Measurements from ENCODE around the gene SFT2D1. TPM values are rescaled to one million over a fixed set of nuclear protein-coding genes. Genes with fewer than 3 reads are reported as not detected.
"Not testable (repeated sequence)": the region's sequence is repeated elsewhere in the genome, so short reads cannot be mapped to it uniquely, and the experiment has no call there.

SFT2D1 gene
- total RNA-seq, 4 donors from 2014 or later = 21.4 to 32.2 (median 26.1) TPM

GRCh38 chr6:166365221-166365620, 22.9 kb upstream of the SFT2D1 start:
- H3K27ac ChIP-seq = peak overlapping the region; percentile 15 to 78 (median 76)
- 16 to 19% methylated on average over 2 of the region's 2 CpGs for WGBS, 2 donors (ENCODE audit: low coverage in 1 of 2)
- ATAC-seq = peak; percentile 38
- H3K4me1 ChIP-seq = peaks cover 0 to 26% (median 5%) of the 10 kb centered on the region in 3 donors
- peaks cover 0 to 56% of the 10 kb centered on the region in 2 donors for H3K36me3 ChIP-seq
- no peaks in the 10 kb centered on the region for H3K27me3 ChIP-seq
- TF ChIP-seq CTCF (IDR thresholded peaks at IDR 0.05) (no peak), POLR2A (IDR thresholded peaks at IDR 0.05) (no peak), POLR2AphosphoS5 (IDR thresholded peaks at IDR 0.05) (no peak), EP300 (IDR thresholded peaks at IDR 0.05) (no peak)
- H3K4me3 ChIP-seq = no peak overlapping the region
- no peaks in the 10 kb centered on the region for H3K9me3 ChIP-seq

GRCh38 chr6:166364456-166364855, 22.1 kb upstream of the SFT2D1 start:
- H3K9me3 ChIP-seq = no peaks in the 10 kb centered on the region
- H3K4me1 ChIP-seq = peaks cover 0 to 26% (median 5%) of the 10 kb centered on the region in 3 donors
- TF ChIP-seq POLR2A (IDR thresholded peaks at IDR 0.05) (no peak), EP300 (IDR thresholded peaks at IDR 0.05) (no peak), POLR2AphosphoS5 (IDR thresholded peaks at IDR 0.05) (peak; percentile 8)
- H3K36me3 ChIP-seq = peaks cover 0 to 53% of the 10 kb centered on the region in 2 donors
- H3K27ac ChIP-seq = peak overlapping the region in 3 of 4 donors; percentile 74 to 78 (median 77)
- WGBS, 2 donors (ENCODE audit: low coverage in 1 of 2) = 32 to 49% methylated on average over 4 to 7 of the region's 7 CpGs
- ATAC-seq = peak; percentile 75
- no peak overlapping the region for H3K4me3 ChIP-seq
- no peaks in the 10 kb centered on the region for H3K27me3 ChIP-seq

- Histone ChIP-seq H3K36me3 (peaks cover 0 to 48% of the 10 kb centered on the region in 2 donors), H3K4me1 (peaks cover 0 to 26% (median 5%) of the 10 kb centered on the region in 3 donors), H3K27ac (peak overlapping the region in 1 of 4 donors; percentile 77)
- 100% methylated on average over 1 to 3 of the region's 4 CpGs for WGBS, 2 donors (ENCODE audit: low coverage in 1 of 2)
- H3K9me3 ChIP-seq, H3K27me3 ChIP-seq, H3K4me3 ChIP-seq, ATAC-seq: not testable (repeated sequence)
These were observed 20.1 kb upstream of the SFT2D1 start for GRCh38 chr6:166362427-166362826.

GRCh38 chr6:166361077-166361429, 18.7 kb upstream of the SFT2D1 start:
- Histone ChIP-seq H3K4me1 (peaks cover 0 to 26% (median 5%) of the 10 kb centered on the region in 3 donors), H3K27ac (no peak overlapping the region), H3K4me3 (no peak overlapping the region), H3K27me3 (no peaks in the 10 kb centered on the region), H3K36me3 (peaks cover 0 to 39% of the 10 kb centered on the region in 2 donors), H3K9me3 (no peaks in the 10 kb centered on the region)
- ATAC-seq = no peak
- 67 to 85% methylated on average over 1 to 3 of the region's 3 CpGs for WGBS, 2 donors (ENCODE audit: low coverage in 1 of 2)
- TF ChIP-seq POLR2A (IDR thresholded peaks at IDR 0.05) (no peak), EP300 (IDR thresholded peaks at IDR 0.05) (no peak), POLR2AphosphoS5 (IDR thresholded peaks at IDR 0.05) (no peak), CTCF (IDR thresholded peaks at IDR 0.05) (no peak)

- Histone ChIP-seq H3K36me3 (peaks cover 0 to 33% of the 10 kb centered on the region in 2 donors), H3K4me1 (peaks cover 0 to 20% (median 5%) of the 10 kb centered on the region in 3 donors), H3K9me3 (no peaks in the 10 kb centered on the region), H3K27ac (no peak overlapping the region), H3K27me3 (no peaks in the 10 kb centered on the region), H3K4me3 (no peak overlapping the region)
- TF ChIP-seq POLR2A (IDR thresholded peaks at IDR 0.05) (no peak), POLR2AphosphoS5 (IDR thresholded peaks at IDR 0.05) (no peak), EP300 (IDR thresholded peaks at IDR 0.05) (no peak), CTCF (IDR thresholded peaks at IDR 0.05) (no peak)
- 75 to 82% methylated on average over 5 to 8 of the region's 8 CpGs for WGBS, 2 donors (ENCODE audit: low coverage in 1 of 2)
- ATAC-seq = no peak
These were observed 18.1 kb upstream of the SFT2D1 start for GRCh38 chr6:166360243-166361076.

GRCh38 chr6:166355552-166355951, 13.2 kb upstream of the SFT2D1 start:
- Histone ChIP-seq H3K27me3 (peaks cover 4% of the 10 kb centered on the region), H3K36me3 (no peaks in the 10 kb centered on the region), H3K9me3 (no peaks in the 10 kb centered on the region), H3K4me1 (peaks cover 0 to 4% (median 0%) of the 10 kb centered on the region in 3 donors), H3K27ac (no peak overlapping the region), H3K4me3 (no peak overlapping the region)
- ATAC-seq = no peak
- TF ChIP-seq POLR2AphosphoS5 (IDR thresholded peaks at IDR 0.05) (no peak), EP300 (IDR thresholded peaks at IDR 0.05) (no peak), CTCF (IDR thresholded peaks at IDR 0.05) (no peak), POLR2A (IDR thresholded peaks at IDR 0.05) (no peak)
- WGBS, 2 donors (ENCODE audit: low coverage in 1 of 2) = 40 to 64% methylated on average over 4 of the region's 5 CpGs
